ENCODE results near the gene SCAF4.

SCAF4 gene

DNA sequence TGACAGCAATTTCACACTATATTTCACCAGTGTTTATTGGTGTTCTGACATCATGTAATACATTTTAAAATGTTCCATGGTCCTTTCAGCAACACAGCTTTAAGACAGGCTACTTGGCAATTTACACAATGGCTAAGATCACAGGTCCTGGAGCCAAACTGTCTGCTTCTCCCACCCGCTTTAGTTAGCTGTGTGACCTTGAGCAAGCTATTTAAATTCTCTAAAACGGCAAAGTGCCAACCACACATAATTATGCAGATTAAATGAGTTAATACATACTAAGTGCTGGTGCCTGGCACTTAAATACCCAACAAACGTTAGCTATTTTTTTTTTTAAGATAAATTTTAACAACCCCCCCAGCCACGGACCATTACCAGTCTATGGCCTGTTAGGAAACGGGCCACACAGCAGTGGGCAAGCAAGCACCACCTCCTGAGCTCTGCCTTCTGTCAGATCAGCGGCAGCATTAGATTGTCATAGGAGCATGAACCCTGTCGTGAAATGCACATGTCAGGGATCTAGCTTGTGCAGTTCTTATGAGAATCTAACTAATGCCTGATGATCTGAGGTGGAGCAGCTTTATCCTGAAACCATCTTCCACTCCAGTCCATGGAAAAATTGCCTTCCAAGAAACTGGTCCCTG, 45.5 kb downstream of the SCAF4 start:
- no peak overlapping the region for H3K4me3 ChIP-seq
- no peak for DNase-seq (ENCODE audit: low spot score)
- no peak overlapping the region for H3K27ac ChIP-seq
- TF ChIP-seq, protein P1, sequence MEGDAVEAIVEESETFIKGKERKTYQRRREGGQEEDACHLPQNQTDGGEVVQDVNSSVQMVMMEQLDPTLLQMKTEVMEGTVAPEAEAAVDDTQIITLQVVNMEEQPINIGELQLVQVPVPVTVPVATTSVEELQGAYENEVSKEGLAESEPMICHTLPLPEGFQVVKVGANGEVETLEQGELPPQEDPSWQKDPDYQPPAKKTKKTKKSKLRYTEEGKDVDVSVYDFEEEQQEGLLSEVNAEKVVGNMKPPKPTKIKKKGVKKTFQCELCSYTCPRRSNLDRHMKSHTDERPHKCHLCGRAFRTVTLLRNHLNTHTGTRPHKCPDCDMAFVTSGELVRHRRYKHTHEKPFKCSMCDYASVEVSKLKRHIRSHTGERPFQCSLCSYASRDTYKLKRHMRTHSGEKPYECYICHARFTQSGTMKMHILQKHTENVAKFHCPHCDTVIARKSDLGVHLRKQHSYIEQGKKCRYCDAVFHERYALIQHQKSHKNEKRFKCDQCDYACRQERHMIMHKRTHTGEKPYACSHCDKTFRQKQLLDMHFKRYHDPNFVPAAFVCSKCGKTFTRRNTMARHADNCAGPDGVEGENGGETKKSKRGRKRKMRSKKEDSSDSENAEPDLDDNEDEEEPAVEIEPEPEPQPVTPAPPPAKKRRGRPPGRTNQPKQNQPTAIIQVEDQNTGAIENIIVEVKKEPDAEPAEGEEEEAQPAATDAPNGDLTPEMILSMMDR (IDR thresholded peaks at IDR 0.05), result no peak

- no peak overlapping the region for H3K4me3 ChIP-seq
- H3K27ac ChIP-seq, result no peak overlapping the region
Measured at GRCh38 chr21:31684918-31685317, 47.0 kb downstream of the SCAF4 start.

GRCh38 chr21:31683029-31683428, 48.9 kb downstream of the SCAF4 start:
- Histone ChIP-seq H3K27ac (no peak overlapping the region), H3K4me3 (no peak overlapping the region)
- TF ChIP-seq, protein P1 (IDR thresholded peaks at IDR 0.05), result no peak
- no peak for DNase-seq (ENCODE audit: low spot score)

More at GRCh38 chr21:31684918-31685317, 47.0 kb downstream of the SCAF4 start:
- TF ChIP-seq, protein P1 (IDR thresholded peaks at IDR 0.05), result no peak
- DNase-seq (ENCODE audit: low spot score), result no peak

DNA sequence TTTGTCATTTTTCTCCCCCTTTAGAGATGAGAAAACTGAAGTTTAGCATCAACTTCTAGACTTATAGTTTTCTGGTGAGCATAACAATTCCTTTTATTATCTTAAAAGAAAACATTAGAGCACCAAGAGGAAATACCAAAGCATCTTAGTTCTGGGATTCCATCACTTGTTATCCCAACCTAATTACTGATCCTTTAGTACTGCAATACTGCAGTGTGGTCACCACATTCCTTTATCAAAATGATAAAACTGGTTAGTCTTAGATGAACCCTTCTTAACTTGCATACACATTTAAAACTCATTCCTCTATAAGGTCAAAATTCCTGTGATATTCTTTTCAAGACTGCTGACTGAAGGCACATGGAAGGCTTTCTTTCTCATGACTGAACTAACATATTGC, 49.3 kb downstream of the SCAF4 start:
- TF ChIP-seq, protein P1 (IDR thresholded peaks at IDR 0.05), result no peak
- H3K4me3 ChIP-seq, result no peak overlapping the region

GRCh38 chr21:31678478-31678877, 53.4 kb downstream of the SCAF4 start:
- DNase-seq (ENCODE audit: low spot score), result no peak
- TF ChIP-seq, protein P1 (IDR thresholded peaks at IDR 0.05), result no peak
- H3K4me3 ChIP-seq, result no peak overlapping the region
- H3K27ac ChIP-seq, result no peak overlapping the region

More for the DNA sequence above, 49.3 kb downstream of the SCAF4 start:
- no peak for DNase-seq (ENCODE audit: low spot score)
- H3K27ac ChIP-seq, result no peak overlapping the region

DNA sequence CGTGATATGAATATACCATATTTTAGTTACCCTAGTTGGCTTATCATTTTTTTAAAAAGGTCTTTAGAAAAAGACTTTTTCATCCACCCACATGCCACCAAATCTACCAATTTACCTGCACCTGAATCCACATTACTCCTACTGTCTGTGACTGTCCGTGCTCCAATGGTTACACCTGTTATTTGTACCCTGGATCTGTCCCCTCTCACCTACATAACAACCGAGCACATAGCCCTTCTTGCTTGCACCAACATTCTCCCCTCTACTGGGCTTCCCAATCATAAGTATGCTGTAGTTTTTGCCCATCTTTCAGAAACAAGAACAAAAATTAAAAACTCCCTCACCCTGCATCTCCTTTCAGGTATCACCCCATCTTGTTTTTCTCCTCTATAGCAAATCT, 54.9 kb downstream of the SCAF4 start:
- TF ChIP-seq, protein P1 (IDR thresholded peaks at IDR 0.05), result no peak
- no peak overlapping the region for H3K4me3 ChIP-seq
- DNase-seq (ENCODE audit: low spot score), result no peak
- H3K27ac ChIP-seq, result no peak overlapping the region

GRCh38 chr21:31675960-31676359, 56.0 kb downstream of the SCAF4 start:
- Histone ChIP-seq H3K4me3 (no peak overlapping the region), H3K27ac (no peak overlapping the region)
- DNase-seq (ENCODE audit: low spot score), result no peak
- TF ChIP-seq, protein P1 (IDR thresholded peaks at IDR 0.05), result no peak

All from coronary artery (tissue), 2 donors.